H1 (cell line): ENCODE results near the gene CEMP1. TPM values are rescaled to one million over a fixed set of nuclear protein-coding genes. Genes with fewer than 3 reads are reported as not detected.

Experiments used
- CTCF ChIA-PET: fragments of 300-600 bp; sonication (Branson Sonifier 250); formaldehyde crosslinking; loops from one replicate; lab custom pipeline; 2021; ENCODE audit not compliant: partially characterized antibody; lab: Charles Lee
- POLR2A ChIA-PET: fragments of 300-600 bp; sonication (Branson Sonifier 250); formaldehyde crosslinking; loops from one replicate; lab custom pipeline; 2021; ENCODE audit warnings: inconsistent platforms; ENCODE audit not compliant: partially characterized antibody; lab: Charles Lee
- DNase-seq, 2 experiments: peaks; one replicate each; pipeline versions ENCODE4 v3.0.0 to v3.0.0-alpha.2; 2010 to 2022; ENCODE audit warnings: low spot score in 2 of 2, low read depth in 1 of 2, mixed read lengths in 1 of 2
- FAIRE-seq: peaks from 2 replicates; lab custom pipeline; 2011; peaks lifted over from hg19 to GRCh38; lab: Jason Lieb, UNC
- H2AFZ ChIP-seq: 2 replicates; pipeline ENCODE4 v1.8.1; 2012; ENCODE audit warnings: low read length, inconsistent platforms
- H2AK5ac ChIP-seq: 2 replicates; pipeline ENCODE4 v1.6.1; 2013; ENCODE audit warnings: low read depth, low read length
- H2BK120ac ChIP-seq: replicated peaks from 2 replicates; pipeline ENCODE3; 2013; ENCODE audit warnings: low read depth, low read length, inconsistent platforms
- H2BK12ac ChIP-seq: 2 replicates; pipeline ENCODE4 v1.6.1; 2013; ENCODE audit warnings: low read depth, low read length
- H2BK15ac ChIP-seq: 2 replicates; pipeline ENCODE4 v1.6.1; 2013; ENCODE audit warnings: low read length
- H2BK20ac ChIP-seq: 2 replicates; pipeline ENCODE4 v1.6.1; 2013; ENCODE audit warnings: low read length
- H2BK5ac ChIP-seq: 2 replicates; pipeline ENCODE4 v1.6.1; 2013; ENCODE audit warnings: low read depth, low read length
- H3K14ac ChIP-seq: 2 replicates; pipeline ENCODE4 v1.6.1; 2013; ENCODE audit warnings: inconsistent platforms; ENCODE audit not compliant: insufficient read length
- H3K18ac ChIP-seq: 2 replicates; pipeline ENCODE4 v1.6.1; 2013; ENCODE audit warnings: low read length; ENCODE audit errors: extremely low read depth
- H3K23ac ChIP-seq: 2 replicates; pipeline ENCODE4 v1.6.1; 2013; ENCODE audit warnings: inconsistent platforms; ENCODE audit not compliant: insufficient read length
- H3K23me2 ChIP-seq: 2 replicates; pipeline ENCODE4 v1.6.1; 2013; ENCODE audit warnings: low read depth, low read length
- H3K27ac ChIP-seq: 2 replicates; pipeline ENCODE4 v1.6.1; 2011; ENCODE audit warnings: low read depth, low read length, inconsistent platforms
- H3K27me3 ChIP-seq, 4 experiments: replicated peaks in 1 of 4; 1 replicate in 1 of 4; 2 replicates in 3 of 4; pipeline versions ENCODE4 v1.6.1 to v1.8.1; 2011 to 2013; ENCODE audit warnings: low read length in 3 of 4, mild to moderate bottlenecking in 3 of 4, inconsistent platforms in 2 of 4, mixed read lengths in 2 of 4, moderate library complexity in 1 of 4; ENCODE audit not compliant: control insufficient read depth in 3 of 4, insufficient read depth in 3 of 4; ENCODE audit errors: extremely low read depth in 1 of 4
- H3K36me3 ChIP-seq, 4 experiments: 2 replicates each; pipeline versions ENCODE4 v1.6.1 to v1.8.1; 2011 to 2013; ENCODE audit warnings: mild to moderate bottlenecking in 4 of 4, low read length in 3 of 4, moderate library complexity in 2 of 4, control low read depth in 1 of 4, inconsistent platforms in 1 of 4; ENCODE audit not compliant: insufficient read depth in 4 of 4, control insufficient read depth in 2 of 4
- H3K4ac ChIP-seq: replicated peaks from 2 replicates; pipeline ENCODE3; 2013; ENCODE audit warnings: low read length, low read depth, mixed read lengths, inconsistent platforms; ENCODE audit not compliant: insufficient read length
- H3K4me1 ChIP-seq, 4 experiments: replicated peaks in 1 of 4; 1 replicate in 1 of 4; 2 replicates in 3 of 4; pipeline versions ENCODE4 v1.6.1 to v1.8.1; 2011 to 2013; ENCODE audit warnings: low read length in 3 of 4, inconsistent platforms in 2 of 4, mixed read lengths in 1 of 4; ENCODE audit not compliant: insufficient read depth in 4 of 4, control insufficient read depth in 3 of 4
- H3K4me2 ChIP-seq, 2 experiments: 2 replicates each; pipeline versions ENCODE4 v1.6.1 to v1.8.1; 2011 to 2013; ENCODE audit warnings: low read depth in 2 of 2, low read length in 2 of 2, control low read depth in 1 of 2, inconsistent platforms in 1 of 2, mild to moderate bottlenecking in 1 of 2; ENCODE audit not compliant: insufficient read depth in 1 of 2
- H3K4me3 ChIP-seq, 4 experiments: fragments of 200-600, 300-600 bp in 1 of 4; sonication (generic), shearing (Covaris generic), sonication (Bioruptor Twin) in 1 of 4; 2 replicates each; pipeline versions ENCODE4 v1.5.1 to v1.8.1; 2011 to 2016; ENCODE audit warnings: low read length in 4 of 4, low read depth in 3 of 4, control low read depth in 2 of 4, inconsistent platforms in 2 of 4, mild to moderate bottlenecking in 2 of 4, mixed read lengths in 1 of 4, moderate library complexity in 1 of 4; ENCODE audit not compliant: insufficient read depth in 2 of 4; ENCODE audit errors: extremely low read depth in 1 of 4
- H3K56ac ChIP-seq: replicated peaks from 2 replicates; pipeline ENCODE3; 2013; ENCODE audit warnings: low read depth, mild to moderate bottlenecking, mixed read lengths, low read length, inconsistent platforms; ENCODE audit not compliant: insufficient read length
- H3K79me1 ChIP-seq: 2 replicates; pipeline ENCODE4 v1.6.1; 2013; ENCODE audit warnings: low read depth, low read length, control low read depth
- H3K79me2 ChIP-seq, 2 experiments: 2 replicates each; pipeline versions ENCODE4 v1.6.1 to v1.8.1; 2012 to 2013; ENCODE audit warnings: low read length in 2 of 2, mild to moderate bottlenecking in 2 of 2, inconsistent platforms in 1 of 2; ENCODE audit not compliant: insufficient read depth in 2 of 2, control insufficient read depth in 1 of 2
- H3K9ac ChIP-seq, 4 experiments: replicated peaks in 1 of 4; 1 replicate in 1 of 4; 2 replicates in 3 of 4; pipeline versions ENCODE4 v1.6.1 to v1.8.1; 2011 to 2013; ENCODE audit warnings: low read depth in 3 of 4, low read length in 3 of 4, control low read depth in 2 of 4, mild to moderate bottlenecking in 2 of 4, moderate library complexity in 2 of 4, inconsistent platforms in 1 of 4; ENCODE audit errors: extremely low read depth in 1 of 4
- H3K9me3 ChIP-seq, 2 experiments: 2 replicates each; pipeline versions ENCODE4 v1.6.1 to v1.8.1; 2012 to 2013; ENCODE audit warnings: mild to moderate bottlenecking in 2 of 2, moderate library complexity in 2 of 2, control low read depth in 1 of 2, inconsistent platforms in 1 of 2, low read depth in 1 of 2, low read length in 1 of 2, mixed read lengths in 1 of 2; ENCODE audit not compliant: insufficient read depth in 2 of 2
- H4K20me1 ChIP-seq, 2 experiments: replicated peaks in 1 of 2; 2 replicates each; pipeline versions ENCODE3 to v1.8.1; 2011 to 2013; ENCODE audit warnings: inconsistent platforms in 2 of 2, low read length in 2 of 2, mild to moderate bottlenecking in 1 of 2; ENCODE audit not compliant: insufficient read depth in 2 of 2, control insufficient read depth in 1 of 2
- H4K5ac ChIP-seq: 2 replicates; pipeline ENCODE4 v1.6.1; 2013; ENCODE audit warnings: low read length, low read depth, mixed read lengths, inconsistent platforms; ENCODE audit not compliant: insufficient read length
- H4K8ac ChIP-seq: 2 replicates; pipeline ENCODE4 v1.8.0; 2013; ENCODE audit warnings: mild to moderate bottlenecking, moderate library complexity, low read length, inconsistent platforms; ENCODE audit not compliant: insufficient read depth; ENCODE audit errors: extremely low read depth
- H4K91ac ChIP-seq: replicated peaks from 2 replicates; pipeline ENCODE3; 2013; ENCODE audit warnings: low read length, mixed read lengths, inconsistent platforms; ENCODE audit not compliant: insufficient read length
- CHD1 ChIP-seq: IDR thresholded peaks from 2 replicates; pipeline ENCODE4 v1.6.1; 2012; ENCODE audit warnings: low read depth, low read length, improper control_type of control experiment
- CTBP2 ChIP-seq: IDR thresholded peaks from 2 replicates; pipeline ENCODE4 v1.7.0; 2011; ENCODE audit warnings: borderline replicate concordance, mild to moderate bottlenecking, moderate library complexity, mixed read lengths, low read length; ENCODE audit not compliant: insufficient read depth, insufficient read length
- KDM1A ChIP-seq: fragments of 200-600, 300-600 bp; sonication (generic); IDR thresholded peaks from 2 replicates; pipeline ENCODE4 v1.7.1; 2016; ENCODE audit warnings: mild to moderate bottlenecking, low read length, borderline replicate concordance
- PHF8 ChIP-seq: fragments of 200-600 bp; sonication (generic); conservative IDR thresholded peaks from 2 replicates; pipeline ENCODE4 v1.7.1; 2012; ENCODE audit warnings: low read depth, mild to moderate bottlenecking, inconsistent platforms, low read length, moderate library complexity
- RXRA ChIP-seq: IDR thresholded peaks from 2 replicates; pipeline ENCODE4 v1.6.1; 2011; ENCODE audit warnings: low read depth, mild to moderate bottlenecking, low read length, moderate library complexity; ENCODE audit not compliant: insufficient read depth
- SAP30 ChIP-seq: fragments of 300-600 bp; sonication (generic); IDR thresholded peaks from 2 replicates; pipeline ENCODE4 v1.7.1; 2012; ENCODE audit warnings: low read length, moderate library complexity, mild to moderate bottlenecking, inconsistent platforms; ENCODE audit not compliant: insufficient read depth, insufficient replicate concordance
- SP1 ChIP-seq: IDR thresholded peaks from 2 replicates; pipeline ENCODE4 v1.6.1; 2011; ENCODE audit warnings: low read depth, low read length
- WGBS, 2 experiments: shearing (Covaris generic) in 1 of 2; methylation state at CpG; one replicate each; pipeline versions ENCODE4 v1.1.6 to v1.1.7; 2013 to 2015; ENCODE audit warnings: low lambda C conversion rate in 2 of 2, mixed read lengths in 2 of 2, inconsistent platforms in 1 of 2, low coverage in 1 of 2, missing lambda C conversion rate in 1 of 2; ENCODE audit not compliant: insufficient replicate concordance in 2 of 2, insufficient coverage in 1 of 2, insufficient read length in 1 of 2; ENCODE audit errors: extremely low coverage in 1 of 2, missing lambda C conversion rate in 1 of 2; 5-methylcytosine and 5-hydroxymethylcytosine counted together
- polyA plus RNA-seq, 7 experiments: library from polyadenylated mRNA; depleted of rRNA in 3 of 7; stranded (reverse) in 5 of 7; unstranded in 2 of 7; fragments of >200 nt in 5 of 7; fragments of 200-250 nt in 2 of 7; gene quantifications; 1 replicate in 5 of 7; 2 replicates in 1 of 7; 4 replicates in 1 of 7; pipeline versions ENCODE4 v1.2.1 to v1.2.3, GENCODE V29; 2011 to 2013; ENCODE audit warnings: missing spikeins in 2 of 7, mixed read lengths in 2 of 7
- total RNA-seq: library from RNA; stranded (reverse); fragmentation: NEBNext Ultra II Directional; extraction: Animal tissue kit (Norgen Biotek cat#: 25700); gene quantifications from 2 replicates; pipeline ENCODE4 v1.2.1, GENCODE V29; 2021
- TF ChIP-seq, protein P1 (sequence below): IDR thresholded peaks from 2 replicates; pipeline ENCODE4 v1.6.1; 2011; ENCODE audit warnings: low read length, improper control_type of control experiment

CEMP1 gene
- total and polyA plus RNA-seq, 2 of the 8 experiments (the other 6 are each of a cell fraction or from before 2014, with no cell fraction given), result not detected

DNA sequence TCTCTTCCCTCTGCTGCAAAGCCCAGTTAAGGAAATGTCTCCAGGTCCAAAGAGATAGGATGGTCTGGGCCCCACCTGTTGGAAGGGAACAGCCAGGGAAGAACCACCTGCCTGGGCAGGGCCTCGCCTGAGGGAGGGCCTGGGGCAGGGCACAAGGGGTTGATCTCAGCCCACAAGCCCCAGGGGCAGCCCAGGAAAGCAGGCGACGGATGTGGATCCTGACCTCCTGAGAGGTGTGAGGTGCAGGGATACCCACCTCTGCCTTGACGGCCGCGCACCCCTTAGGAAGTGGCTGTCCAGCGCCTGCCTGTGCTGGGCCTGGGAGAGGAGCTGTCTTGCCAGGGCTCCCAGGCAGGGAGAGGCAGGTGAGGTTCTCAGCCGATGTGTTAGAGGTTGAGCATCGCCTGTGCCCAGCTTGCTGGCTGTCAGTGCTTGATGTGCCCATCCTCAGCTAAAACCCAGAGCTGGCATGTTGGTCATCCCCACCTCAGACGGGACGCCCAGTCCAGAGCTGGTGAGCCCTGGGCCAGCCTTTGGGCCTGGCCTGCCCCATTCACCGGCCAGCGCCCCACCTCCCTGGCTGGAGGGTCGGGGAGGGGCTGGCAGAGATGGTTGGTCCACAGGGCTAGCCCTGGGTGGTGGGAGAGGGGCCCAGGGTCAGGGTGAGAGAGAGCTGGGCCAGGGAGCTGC is 434 bp downstream of the CEMP1 start:
- TF ChIP-seq RXRA (no peak), SP1 (no peak), CHD1 (no peak), CTBP2 (no peak), KDM1A (no peak), SAP30 (no peak), PHF8 (no peak)
- TF ChIP-seq, protein P1, sequence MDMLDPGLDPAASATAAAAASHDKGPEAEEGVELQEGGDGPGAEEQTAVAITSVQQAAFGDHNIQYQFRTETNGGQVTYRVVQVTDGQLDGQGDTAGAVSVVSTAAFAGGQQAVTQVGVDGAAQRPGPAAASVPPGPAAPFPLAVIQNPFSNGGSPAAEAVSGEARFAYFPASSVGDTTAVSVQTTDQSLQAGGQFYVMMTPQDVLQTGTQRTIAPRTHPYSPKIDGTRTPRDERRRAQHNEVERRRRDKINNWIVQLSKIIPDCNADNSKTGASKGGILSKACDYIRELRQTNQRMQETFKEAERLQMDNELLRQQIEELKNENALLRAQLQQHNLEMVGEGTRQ, result no peak
- TF ChIP-seq, all 59 proteins: peak for 0
- Histone ChIP-seq H3K9me3 (no peaks in the 10 kb centered on the region), H3K4me1 (peaks cover 0 to 9% (median 7%) of the 10 kb centered on the region in 4 experiments; a peak in 4 of 7 replicates), H3K79me2 (no peaks in the 10 kb centered on the region), H4K8ac (peak overlapping the region; percentile 59; the same call in 1 of the 2 replicates), H2BK5ac (peak overlapping the region; percentile 84; the same call in 1 of the 2 replicates), H3K9ac (no peak overlapping the region), H2BK120ac (no peak overlapping the region), H3K79me1 (no peaks in the 10 kb centered on the region), H3K23me2 (peaks cover 14% of the 10 kb centered on the region), H3K36me3 (peaks cover 3 to 20% (median 7%) of the 10 kb centered on the region in 4 experiments; a peak in 6 of 8 replicates), H4K5ac (no peak overlapping the region), H3K56ac (no peak overlapping the region), H3K4me3 (peak overlapping the region in 3 of 4 experiments; percentile 26 to 72 (median 54); a peak in 4 of 8 replicates), H3K27ac (no peak overlapping the region), H3K4ac (no peak overlapping the region), H2BK15ac (no peak overlapping the region), H2BK20ac (no peak overlapping the region), H4K20me1 (peaks cover 0 to 17% of the 10 kb centered on the region in 2 experiments), H3K18ac (no peak overlapping the region), H2BK12ac (no peak overlapping the region), H2AK5ac (no peak overlapping the region), H2AFZ (no peak overlapping the region), H3K4me2 (peak overlapping the region; percentile 80 to 88), H3K14ac (no peak overlapping the region), H3K23ac (no peak overlapping the region), H4K91ac (peak overlapping the region; percentile 65), H3K27me3 (no peaks in the 10 kb centered on the region)
- ChIA-PET POLR2A (interaction anchor here (0.6 to 5.6 kb wide), 11 partner anchors 9 to 479 kb away, joined by 3 to 108 read pairs (median 4); partner anchors contain the start of genes AMDHD2, ATP6V0C, ECI1 and TBC1D24), CTCF (interaction anchor here (0.6 to 0.9 kb wide), 3 partner anchors 9 to 12 kb away, joined by 3 to 5 read pairs (median 3); no protein-coding TSS in a partner anchor)
- FAIRE-seq (no peak), DNase-seq (no peak)
- 80% methylated on average over 14 of the region's 14 CpGs; no CpG with 5 or more reads in 1 of the 2 experiments for WGBS, 2 experiments
